HL-60 (cell line): ENCODE data around the gene TRPC4AP.

ENCODE experiments used
- DNase-seq, 2 experiments: peaks; one replicate each; pipeline ENCODE4 v3.0.0-alpha.2; 2010 to 2020; ENCODE audit warnings: low read depth in 1 of 2, low spot score in 1 of 2
- H3K27ac ChIP-seq: fragments of 250-450 bp; sonication (Bioruptor Pico); replicated peaks from 2 replicates; pipeline ENCODE4 v1.5.1; 2020; ENCODE audit warnings: mild to moderate bottlenecking, moderate library complexity
- H3K27me3 ChIP-seq: fragments of 250-450 bp; sonication (Bioruptor Pico); 2 replicates; pipeline ENCODE4 v1.5.1; 2021; ENCODE audit warnings: mild to moderate bottlenecking, moderate library complexity; ENCODE audit not compliant: insufficient read depth, poor library complexity, severe bottlenecking
- H3K4me3 ChIP-seq: replicated peaks from 2 replicates; pipeline ENCODE4 v1.5.1; 2011; ENCODE audit warnings: mild to moderate bottlenecking, control low read depth, low read length; ENCODE audit not compliant: insufficient read depth
- CTCF ChIP-seq: IDR thresholded peaks from one replicate; pipeline ENCODE4 v1.5.1; 2011; ENCODE audit warnings: low read length, control low read depth, inconsistent platforms; ENCODE audit not compliant: insufficient read depth
- GABPA ChIP-seq: IDR thresholded peaks from 2 replicates; pipeline ENCODE4 v1.6.1; 2012; ENCODE audit warnings: low read depth
- POLR2AphosphoS5 ChIP-seq: IDR thresholded peaks from 2 replicates; pipeline ENCODE4 v1.6.1; 2012; ENCODE audit warnings: low read depth
- REST ChIP-seq: IDR thresholded peaks from 2 replicates; pipeline ENCODE4 v1.6.1; 2012; ENCODE audit warnings: low read depth; ENCODE audit not compliant: insufficient replicate concordance
- SPI1 ChIP-seq: IDR thresholded peaks from 2 replicates; pipeline ENCODE4 v1.6.1; 2012; ENCODE audit warnings: low read depth, mild to moderate bottlenecking, borderline replicate concordance

The TRPC4AP gene

GRCh38 chr20:34997774-34998173 lies 94.8 kb downstream of the TRPC4AP start:
- TF ChIP-seq SPI1 = no peak
- TF ChIP-seq GABPA = no peak
- no peak for TF ChIP-seq POLR2AphosphoS5
- no peak for TF ChIP-seq REST
- Histone ChIP-seq H3K4me3 (no peak overlapping the region), H3K27me3 (no peaks in the 10 kb centered on the region), H3K27ac (no peak overlapping the region)
- DNase-seq = no peak

- no peak for DNase-seq
Observed at GRCh38 chr20:34997131-34997561, 95.5 kb downstream of the TRPC4AP start.

GRCh38 chr20:34996243-34997028 lies 96.2 kb downstream of the TRPC4AP start:
- DNase-seq = no peak
- no peaks in the 10 kb centered on the region for H3K27me3 ChIP-seq
- no peak overlapping the region for H3K27ac ChIP-seq
- TF ChIP-seq GABPA (no peak), CTCF (no peak), SPI1 (no peak), POLR2AphosphoS5 (no peak; the same call in 1 of the 2 replicates), REST (no peak)
- H3K4me3 ChIP-seq = no peak overlapping the region

More at GRCh38 chr20:34997131-34997561, 95.5 kb downstream of the TRPC4AP start:
- Histone ChIP-seq H3K27ac (no peak overlapping the region), H3K4me3 (no peak overlapping the region), H3K27me3 (no peaks in the 10 kb centered on the region)
- TF ChIP-seq CTCF (no peak), GABPA (no peak), SPI1 (no peak)

GRCh38 chr20:34995696-34996095 lies 96.9 kb downstream of the TRPC4AP start:
- Histone ChIP-seq H3K27ac (no peak overlapping the region), H3K27me3 (no peaks in the 10 kb centered on the region), H3K4me3 (no peak overlapping the region)
- TF ChIP-seq REST = no peak
- TF ChIP-seq CTCF = no peak
- no peak for TF ChIP-seq POLR2AphosphoS5
- TF ChIP-seq SPI1 = no peak
- no peak for TF ChIP-seq GABPA
- no peak for DNase-seq
